HG02981 (cell line): ENCODE results near the gene TFDP1.

Experiments used
- ATAC-seq: cut with Tn5 transposase; IDR thresholded peaks from one replicate; pipeline ENCODE4 v1.9.1; 2021; ENCODE audit warnings: mild to moderate bottlenecking, moderate library complexity; ENCODE audit not compliant: unreplicated experiment

TFDP1 gene

GRCh38 chr13:113630804-113631203 is 46.3 kb downstream of the TFDP1 start:
- no peak for ATAC-seq

GRCh38 chr13:113631341-113632095 is 47.0 kb downstream of the TFDP1 start:
- no peak for ATAC-seq

- ATAC-seq = no peak
Observed at GRCh38 chr13:113632706-113633484, 48.3 kb downstream of the TFDP1 start.

- ATAC-seq = no peak
Observed at GRCh38 chr13:113633485-113633873, 48.9 kb downstream of the TFDP1 start.

- no peak for ATAC-seq
Observed at GRCh38 chr13:113634279-113635047, 49.9 kb downstream of the TFDP1 start.

GRCh38 chr13:113635048-113635420 is 50.5 kb downstream of the TFDP1 start:
- ATAC-seq = no peak

GRCh38 chr13:113635709-113636108 is 51.2 kb downstream of the TFDP1 start:
- no peak for ATAC-seq

GRCh38 chr13:113636266-113636963 is 51.9 kb downstream of the TFDP1 start:
- ATAC-seq = no peak

- ATAC-seq = no peak
Observed at GRCh38 chr13:113637262-113638160, 53.0 kb downstream of the TFDP1 start.

GRCh38 chr13:113638173-113638746 is 53.7 kb downstream of the TFDP1 start:
- ATAC-seq = no peak

- ATAC-seq = no peak
Observed at GRCh38 chr13:113638806-113639205, 54.3 kb downstream of the TFDP1 start.

- no peak for ATAC-seq
Observed at GRCh38 chr13:113639616-113640262, 55.2 kb downstream of the TFDP1 start.

- ATAC-seq = no peak
Observed at GRCh38 chr13:113641426-113641825, 56.9 kb downstream of the TFDP1 start.

GRCh38 chr13:113642563-113642962 is 58.0 kb downstream of the TFDP1 start:
- ATAC-seq = no peak

GRCh38 chr13:113643593-113643992 is 59.0 kb downstream of the TFDP1 start:
- ATAC-seq = no peak

- no peak for ATAC-seq
Observed at GRCh38 chr13:113644800-113645199, 60.2 kb downstream of the TFDP1 start.

GRCh38 chr13:113645329-113645728 is 60.8 kb downstream of the TFDP1 start:
- ATAC-seq = no peak

GRCh38 chr13:113646376-113646775 is 61.8 kb downstream of the TFDP1 start:
- ATAC-seq = no peak

GRCh38 chr13:113646921-113647340 is 62.4 kb downstream of the TFDP1 start:
- no peak for ATAC-seq
